Lung microvascular endothelial cell (primary cell): ENCODE data around the gene SCFD2. TPM values are rescaled to one million over a fixed set of nuclear protein-coding genes. Genes with fewer than 3 reads are reported as not detected.

Source experiments
- DNase-seq, 2 donors: peaks; one replicate each; pipeline versions ENCODE4 v3.0.0 to v3.0.0-alpha.2; 2010; ENCODE audit warnings: low read depth in 2 of 2
- total RNA-seq: library from RNA; depleted of rRNA; stranded (reverse); fragments of >200 nt; gene quantifications from 2 replicates; pipeline ENCODE4 v1.2.1, GENCODE V29; 2014

SCFD2 gene
- total RNA-seq, 1 donor from 2014 or later = 11.3 TPM

DNA sequence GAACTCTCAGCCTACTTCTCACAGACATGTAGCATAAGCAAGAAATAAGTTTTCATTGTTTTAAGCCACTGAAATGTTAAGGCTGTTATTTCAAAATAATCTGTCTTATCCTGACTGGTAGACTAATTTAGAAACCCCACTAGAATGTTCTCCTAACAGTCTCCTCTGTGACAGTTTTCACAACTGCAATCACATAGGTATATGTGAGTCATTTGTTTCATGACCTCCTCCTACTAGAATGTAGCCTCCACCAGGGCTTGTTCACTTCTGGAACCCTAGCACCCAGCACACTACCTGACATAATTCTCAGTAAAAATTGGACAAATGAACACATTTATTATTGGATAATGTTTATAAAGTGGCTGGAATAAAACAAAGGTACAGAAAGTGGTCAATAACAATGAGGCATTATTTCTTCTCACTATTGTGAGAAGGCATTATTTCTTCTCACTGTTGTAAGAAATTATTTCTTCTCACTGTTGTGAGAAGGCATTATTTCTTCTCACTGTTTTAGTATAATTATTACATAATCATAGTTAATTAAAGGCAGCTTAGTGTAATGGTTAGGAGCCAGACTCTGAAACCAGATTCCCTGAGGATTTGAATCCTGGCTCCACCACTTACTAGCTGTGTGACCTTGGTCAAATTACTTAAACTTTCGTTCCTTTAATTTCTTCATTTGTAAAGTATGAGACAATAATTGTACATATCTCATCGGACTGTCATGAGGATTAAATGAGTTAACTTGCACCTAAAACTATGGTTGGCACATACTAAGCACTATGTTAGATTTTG lies 252.2 kb downstream of the SCFD2 start:
- no peak for DNase-seq

DNA sequence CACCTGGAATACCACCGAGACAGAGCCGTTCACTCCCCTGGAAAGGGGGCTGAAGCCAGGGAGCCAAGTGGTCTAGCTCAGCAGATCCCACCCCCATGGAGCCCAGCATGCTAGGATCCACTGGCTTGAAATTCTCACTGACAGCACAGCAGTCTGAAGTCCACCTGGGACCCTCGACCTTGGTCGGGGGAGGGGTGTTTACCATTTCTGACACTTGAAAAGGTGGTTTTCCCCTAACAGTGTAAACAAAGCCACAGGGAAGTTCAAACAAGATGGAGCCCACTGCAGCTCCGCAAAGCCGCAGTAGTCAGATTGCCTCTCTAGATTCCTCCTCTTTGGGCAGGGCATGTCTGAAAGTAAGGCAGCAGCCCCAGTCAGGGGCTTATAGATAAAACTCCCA lies 260.5 kb downstream of the SCFD2 start:
- no peak for DNase-seq

GRCh38 chr4:53103481-53103880 lies 262.4 kb downstream of the SCFD2 start:
- peak in 1 of 2 donors; percentile 86 for DNase-seq

DNA sequence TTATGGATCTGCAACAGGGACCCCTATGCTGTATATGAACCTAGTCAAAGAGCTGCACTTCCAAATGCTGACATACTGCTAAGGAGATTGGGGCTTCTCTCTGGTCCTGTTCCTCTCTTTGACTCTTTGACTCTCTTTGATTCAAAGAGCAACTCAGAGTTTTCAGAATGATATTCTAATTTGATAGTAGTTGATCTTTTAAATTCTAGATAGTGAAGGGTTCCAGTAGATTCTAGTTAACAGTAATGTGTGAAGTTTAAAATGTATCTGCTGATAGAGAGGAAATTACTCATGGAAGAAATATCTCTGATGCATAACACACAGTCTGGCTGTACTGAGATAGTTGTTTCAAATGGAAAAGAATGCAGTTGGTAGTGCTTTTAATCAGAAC lies 264.7 kb downstream of the SCFD2 start:
- peak; percentile 78 to 80 for DNase-seq

- peak; percentile 41 to 57 for DNase-seq
These were observed 265.2 kb downstream of the SCFD2 start for GRCh38 chr4:53100501-53101190.

DNA sequence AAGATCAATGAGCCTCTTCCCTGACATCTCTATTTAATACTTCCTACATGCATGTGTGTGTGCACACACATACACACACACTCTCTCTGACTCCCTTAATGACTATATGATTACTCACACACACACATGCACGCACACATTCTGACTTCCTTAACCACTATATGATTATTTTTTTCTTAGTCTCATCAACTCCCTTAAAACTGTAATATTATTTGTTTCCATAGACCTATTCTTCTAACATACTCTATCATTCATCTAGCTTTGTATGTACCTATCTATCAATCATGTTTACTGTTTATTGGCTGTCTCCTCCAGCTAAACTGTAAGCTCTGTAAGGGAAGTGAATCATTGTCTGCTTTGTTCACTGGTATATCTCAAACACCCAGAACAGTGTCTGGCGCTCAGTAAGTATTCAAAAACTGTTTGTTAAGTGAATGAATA lies 267.2 kb downstream of the SCFD2 start:
- peak; percentile 54 to 92 for DNase-seq

DNA sequence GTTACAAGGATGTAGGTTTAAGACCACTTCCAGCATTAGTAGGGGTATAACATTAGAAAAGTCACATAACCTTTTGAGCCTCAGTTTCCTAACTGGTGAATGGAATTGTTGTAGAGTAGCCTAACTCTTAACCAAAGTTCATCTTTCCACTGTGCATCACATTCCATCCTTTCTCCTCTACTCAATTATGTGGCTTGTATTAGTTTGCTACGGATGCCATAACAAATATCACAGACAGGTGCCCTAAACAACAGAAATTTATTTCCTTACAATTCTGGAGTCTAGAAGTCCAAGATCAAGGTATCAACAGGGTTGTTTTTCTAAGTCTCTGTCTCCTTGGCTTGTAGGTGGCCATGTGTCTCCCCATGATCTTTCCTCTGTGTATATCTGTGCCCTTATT lies 271.8 kb downstream of the SCFD2 start:
- no peak for DNase-seq

- DNase-seq = no peak
These were observed 275.7 kb downstream of the SCFD2 start for GRCh38 chr4:53089936-53090729.

DNA sequence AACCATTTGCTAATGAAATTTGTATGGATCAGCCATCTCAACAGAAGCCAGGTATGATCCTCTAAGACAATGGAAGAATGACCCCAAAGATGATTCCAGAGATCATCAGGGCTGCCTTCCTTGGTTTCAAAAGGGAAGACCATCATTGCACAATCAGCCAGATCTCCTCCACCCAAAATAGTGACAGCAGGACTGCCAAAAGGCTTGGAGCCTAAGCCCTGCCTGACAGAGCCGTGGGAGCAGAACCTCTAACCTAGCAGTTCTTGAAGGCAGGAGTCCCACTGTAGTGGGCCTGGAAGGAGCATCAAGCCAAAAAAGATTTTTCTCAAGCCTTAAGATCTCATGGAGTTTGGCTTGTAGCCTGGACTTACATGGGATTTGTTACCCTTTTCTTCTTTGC lies 277.7 kb downstream of the SCFD2 start:
- DNase-seq = no peak

DNA sequence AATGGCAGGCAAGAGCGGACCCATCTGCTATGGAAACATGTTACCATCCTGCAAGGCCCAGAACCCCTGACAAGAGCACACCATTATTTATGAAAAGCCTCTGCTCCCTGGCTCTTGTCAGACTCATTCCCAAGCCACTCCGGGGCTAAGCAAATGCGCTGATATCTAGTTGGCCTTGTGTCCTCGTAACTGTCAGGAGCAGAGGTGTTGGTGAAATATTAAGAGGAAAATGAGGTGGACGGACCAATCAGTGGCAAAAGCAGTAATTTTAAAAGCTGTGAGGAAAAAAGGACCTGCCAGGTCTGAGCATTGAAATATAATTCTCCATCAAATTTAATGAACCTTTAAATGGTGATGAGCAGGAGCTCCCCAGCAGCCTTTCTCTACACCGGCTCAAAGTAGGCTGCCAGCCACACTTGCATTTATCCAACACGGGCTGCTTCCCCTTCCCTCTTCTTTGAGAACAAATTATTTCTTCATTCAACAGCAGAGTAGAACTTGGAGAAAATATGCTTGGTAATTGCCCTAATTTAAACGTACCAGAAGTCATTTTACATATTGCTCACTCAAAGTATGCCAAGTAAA lies 289.4 kb downstream of the SCFD2 start:
- DNase-seq = no peak

DNA sequence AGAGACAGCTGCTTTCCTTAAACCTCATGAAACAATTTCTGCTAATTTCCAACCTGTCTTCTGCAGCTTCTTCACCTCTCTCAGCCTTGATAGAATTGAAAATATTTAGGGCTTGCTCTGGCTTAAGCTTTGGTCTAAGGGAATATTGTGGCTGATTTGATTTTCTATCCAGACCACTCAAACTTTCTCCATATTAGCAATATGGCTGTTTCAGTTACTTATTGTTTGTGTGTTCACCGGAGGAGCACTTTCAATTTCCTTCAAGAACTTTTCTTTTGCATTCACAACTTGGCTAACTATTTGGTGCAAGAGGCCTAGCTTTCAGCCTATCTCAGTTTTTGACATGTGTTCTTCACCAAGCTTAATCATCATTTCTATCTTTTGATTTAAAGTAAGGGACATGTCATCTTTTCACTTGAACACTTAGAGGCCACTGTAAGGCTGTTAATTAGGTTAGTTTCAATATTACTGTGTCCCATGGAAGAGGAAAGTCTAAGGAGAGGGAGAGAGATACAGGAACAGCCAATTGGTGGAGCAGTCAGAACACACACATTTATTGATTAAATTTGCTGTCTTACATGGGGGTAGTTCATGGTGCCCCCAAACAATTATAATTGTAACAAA lies 290.6 kb downstream of the SCFD2 start:
- no peak for DNase-seq

GRCh38 chr4:53068755-53069330 lies 297.0 kb downstream of the SCFD2 start:
- peak; percentile 75 to 89 for DNase-seq

DNA sequence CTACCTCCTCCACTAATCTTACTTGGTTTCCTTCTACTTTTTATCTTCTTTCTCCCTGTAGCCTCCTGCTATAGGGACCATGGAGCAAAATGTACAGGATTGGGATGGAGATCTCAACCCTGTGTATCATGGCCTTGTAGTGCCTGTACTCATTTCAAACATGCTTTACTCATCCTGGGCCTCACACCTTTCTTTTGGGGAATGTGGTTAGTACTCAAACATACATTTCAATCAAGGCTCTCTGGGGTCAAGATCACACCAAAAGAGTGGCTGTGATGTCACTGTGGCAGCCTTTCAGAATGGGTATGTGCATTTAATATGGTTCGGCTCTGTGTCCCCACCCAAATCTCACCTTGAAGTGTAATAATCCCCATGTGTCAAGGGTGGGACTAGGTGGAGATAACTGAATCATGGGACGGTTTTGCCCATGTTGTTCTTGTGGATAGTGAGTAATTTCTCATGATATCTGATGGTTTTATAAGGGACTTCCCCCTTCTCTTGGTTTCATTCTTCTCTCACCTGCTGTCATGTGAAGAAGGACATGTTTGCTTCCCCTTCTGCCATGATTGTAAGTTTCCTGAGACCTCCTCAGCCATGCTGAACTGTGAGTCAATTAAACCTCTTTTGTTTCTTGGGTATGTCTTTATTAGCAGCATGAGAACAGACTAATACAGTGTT lies 298.6 kb downstream of the SCFD2 start:
- no peak for DNase-seq

- no peak for DNase-seq
These were observed 299.7 kb downstream of the SCFD2 start for GRCh38 chr4:53066155-53066554.

DNA sequence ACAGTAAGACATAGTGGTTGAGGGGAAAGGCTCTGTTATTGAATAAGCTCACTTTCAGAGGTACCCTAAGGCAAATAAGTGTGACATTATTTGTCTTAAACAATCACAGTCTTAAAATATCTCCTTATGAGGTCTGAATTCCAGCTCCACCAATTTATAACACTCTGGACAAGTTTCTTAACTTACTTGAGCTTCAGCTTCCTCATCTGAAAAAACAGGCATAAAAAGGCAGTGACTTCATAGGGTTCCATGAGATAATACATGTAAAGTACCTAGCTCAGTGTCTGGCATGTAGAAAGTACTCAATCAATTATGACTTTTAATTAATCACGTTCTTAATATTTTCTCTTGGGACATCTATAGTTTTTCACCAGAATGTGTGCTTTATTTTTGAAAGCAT lies 301.3 kb downstream of the SCFD2 start:
- no peak for DNase-seq

- no peak for DNase-seq
These were observed 304.6 kb downstream of the SCFD2 start for GRCh38 chr4:53061091-53061850.

DNA sequence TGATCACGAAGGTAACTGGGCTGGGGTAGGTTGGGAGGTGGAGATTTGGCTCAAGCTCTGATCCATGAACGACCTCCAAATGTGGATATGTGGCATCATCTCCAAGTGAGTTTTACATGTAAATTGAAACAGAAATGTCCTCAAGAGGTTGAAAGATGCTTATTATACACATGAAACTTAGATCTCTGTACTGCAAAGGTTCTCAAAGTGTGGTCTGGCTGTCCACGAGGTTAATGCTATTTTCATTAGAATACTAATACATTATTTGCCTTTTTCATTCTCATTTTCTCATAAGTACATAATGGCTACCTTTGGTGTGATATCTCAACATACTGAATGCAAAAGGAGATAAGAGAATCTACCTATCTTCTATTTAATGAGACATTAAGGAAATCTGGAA lies 305.6 kb downstream of the SCFD2 start:
- no peak for DNase-seq

DNA sequence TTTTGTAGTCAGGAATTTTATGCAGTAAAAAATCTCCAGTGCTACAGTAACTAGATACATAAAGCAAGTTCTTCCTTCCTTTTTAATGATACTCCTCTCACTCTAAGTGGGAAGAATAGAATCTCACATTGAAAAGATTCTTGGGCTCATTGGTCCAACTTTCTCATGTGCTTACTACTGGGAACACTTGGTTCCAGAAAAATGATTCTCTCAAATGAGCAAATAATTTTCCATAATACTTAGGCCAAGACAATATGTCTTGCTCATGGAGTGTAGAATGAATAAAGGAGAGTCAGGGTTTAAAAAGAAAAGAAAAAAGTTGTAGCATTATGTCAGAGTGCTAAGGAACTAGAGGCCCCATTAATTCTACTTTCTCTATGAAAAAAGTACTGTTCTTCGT lies 306.0 kb downstream of the SCFD2 start:
- DNase-seq = no peak

GRCh38 chr4:53059256-53059655 lies 306.6 kb downstream of the SCFD2 start:
- DNase-seq = no peak

DNA sequence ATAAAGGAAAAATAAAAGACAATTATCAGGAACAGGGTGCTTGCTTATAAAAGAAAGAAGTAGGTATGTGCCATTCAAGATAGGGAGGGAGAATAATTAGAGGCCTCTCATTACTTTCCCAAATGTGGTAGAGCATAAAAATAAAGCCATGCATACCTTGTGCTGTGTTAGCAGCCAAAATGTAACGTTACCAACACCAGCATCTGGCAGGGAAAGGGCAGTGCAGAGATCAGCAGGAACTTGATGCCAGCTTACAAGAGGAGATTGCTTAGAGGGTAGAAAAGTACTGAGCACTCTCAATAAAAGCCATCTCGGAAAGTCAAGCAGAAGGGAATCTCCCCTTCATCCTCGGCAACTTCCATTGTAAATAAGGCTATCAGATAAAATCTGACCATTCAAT lies 308.2 kb downstream of the SCFD2 start:
- no peak for DNase-seq
